Gastroesophageal sphincter (tissue), 3 donors: ENCODE results near the gene HECW1.

Source experiments
- POLR2A ChIP-seq, 2 donors: fragments of 450-650 bp; IDR thresholded peaks; one replicate each; pipeline ENCODE4 v1.6.1; 2017; ENCODE audit warnings: antibody characterized with exemption in 2 of 2, mild to moderate bottlenecking in 2 of 2, moderate library complexity in 1 of 2
- POLR2AphosphoS5 ChIP-seq: sonication (generic); formaldehyde crosslinking; IDR thresholded peaks from one replicate; pipeline ENCODE4 v1.6.1; 2017; ENCODE audit warnings: antibody characterized with exemption
- TF ChIP-seq, protein P1 (sequence below), 4 experiments: fragments of 200-600 bp in 2 of 4; fragments of 450-650 bp in 2 of 4; sonication (generic) in 1 of 4; IDR thresholded peaks; one replicate each; pipeline ENCODE4 v1.5.1; 2017 to 2019; ENCODE audit warnings: antibody characterized with exemption in 4 of 4, mild to moderate bottlenecking in 2 of 4, moderate library complexity in 2 of 4

GRCh38 chr7:43590862-43591557 lies 478.6 kb downstream of the HECW1 start:
- TF ChIP-seq, protein P1, sequence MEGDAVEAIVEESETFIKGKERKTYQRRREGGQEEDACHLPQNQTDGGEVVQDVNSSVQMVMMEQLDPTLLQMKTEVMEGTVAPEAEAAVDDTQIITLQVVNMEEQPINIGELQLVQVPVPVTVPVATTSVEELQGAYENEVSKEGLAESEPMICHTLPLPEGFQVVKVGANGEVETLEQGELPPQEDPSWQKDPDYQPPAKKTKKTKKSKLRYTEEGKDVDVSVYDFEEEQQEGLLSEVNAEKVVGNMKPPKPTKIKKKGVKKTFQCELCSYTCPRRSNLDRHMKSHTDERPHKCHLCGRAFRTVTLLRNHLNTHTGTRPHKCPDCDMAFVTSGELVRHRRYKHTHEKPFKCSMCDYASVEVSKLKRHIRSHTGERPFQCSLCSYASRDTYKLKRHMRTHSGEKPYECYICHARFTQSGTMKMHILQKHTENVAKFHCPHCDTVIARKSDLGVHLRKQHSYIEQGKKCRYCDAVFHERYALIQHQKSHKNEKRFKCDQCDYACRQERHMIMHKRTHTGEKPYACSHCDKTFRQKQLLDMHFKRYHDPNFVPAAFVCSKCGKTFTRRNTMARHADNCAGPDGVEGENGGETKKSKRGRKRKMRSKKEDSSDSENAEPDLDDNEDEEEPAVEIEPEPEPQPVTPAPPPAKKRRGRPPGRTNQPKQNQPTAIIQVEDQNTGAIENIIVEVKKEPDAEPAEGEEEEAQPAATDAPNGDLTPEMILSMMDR (IDR thresholded peaks at IDR 0.05): no peak
- TF ChIP-seq POLR2A (IDR thresholded peaks at IDR 0.05) (no peak), POLR2AphosphoS5 (no peak)
